Right ventricle myocardium inferior (tissue), 1 donor: Measurements from ENCODE around the gene CRYZL1. TPM values are rescaled to one million over a fixed set of nuclear protein-coding genes. Genes with fewer than 3 reads are reported as not detected.
"Not testable (repeated sequence)": the region's sequence is repeated elsewhere in the genome, so short reads cannot be mapped to it uniquely, and the experiment has no call there.

Experiments used
- ATAC-seq: fragments of 200-7000 bp; cut with Tn5 transposase; one replicate; pipeline ENCODE4 v1.9.1; 2020; ENCODE audit warnings: mild to moderate bottlenecking, moderate library complexity
- DNase-seq: peaks from one replicate; pipeline ENCODE4 v3.0.0; 2021; ENCODE audit errors: missing footprints
- intact Hi-C: fragments of 100-400 bp; cut with DNase I; formaldehyde crosslinking; loops from one replicate; pipeline ENCODE4 v1.11.0; 2022
- total RNA-seq: library from RNA; stranded (reverse); fragmentation: NEBNext Ultra II Directional; extraction: Animal tissue kit (Norgen Biotek cat#: 25700); gene quantifications from one replicate; pipeline ENCODE4 v1.2.1, GENCODE V29; 2021
- donor health status: DM: no; HTN: yes; CAD: no; lungs with severe emphysema.

The CRYZL1 gene
- total RNA-seq, 1 donor from 2014 or later: 23.2 TPM

DNA sequence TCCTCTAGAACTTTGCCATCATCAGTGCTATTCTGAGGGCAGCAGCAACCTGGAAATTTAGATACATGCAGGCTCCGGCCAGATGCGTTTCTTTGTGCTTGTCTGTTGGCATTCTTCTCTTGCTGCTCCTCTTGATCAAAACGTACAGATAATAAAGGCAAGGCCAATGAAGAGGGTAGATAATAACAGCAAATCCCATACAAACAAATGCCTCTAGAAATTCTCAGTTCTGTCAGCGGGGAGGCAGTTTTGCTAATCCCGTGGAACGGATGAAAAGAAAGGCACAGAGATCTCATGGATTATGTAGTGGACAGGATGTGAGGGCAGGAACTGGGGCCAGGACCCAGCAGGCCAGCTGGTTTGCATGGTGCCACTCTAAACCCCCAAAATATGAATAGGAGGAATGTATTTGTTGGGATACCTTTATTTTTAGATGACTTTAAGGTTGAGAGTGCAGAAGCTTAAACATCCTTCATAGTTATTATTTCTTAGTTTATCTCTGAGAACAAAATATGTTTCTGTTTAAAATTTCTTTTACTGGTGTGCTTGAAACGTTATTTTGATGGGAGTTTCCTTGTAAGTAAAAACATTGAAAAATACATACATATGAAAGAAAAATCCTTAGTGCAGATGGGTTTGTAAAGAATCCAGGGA is 2.2 kb upstream of the CRYZL1 start:
- intact Hi-C loops: loop anchor here (5.0 kb wide), 3 partner anchors 44 to 249 kb away; no protein-coding TSS in a partner anchor
- DNase-seq: no peak
- no peak for ATAC-seq

- intact Hi-C loops: loop anchor here (5.0 kb wide), 3 partner anchors 44 to 249 kb away; no protein-coding TSS in a partner anchor
- DNase-seq (peak; percentile 72), ATAC-seq (no peak)
Observed at GRCh38 chr21:33642896-33643657, 1.5 kb upstream of the CRYZL1 start.

GRCh38 chr21:33642027-33642895 is 720 bp upstream of the CRYZL1 start, which contains the start of gene ITSN1:
Gene ITSN1, plus strand, starts transcription at chr21:33642501. Its CDS starts 76,328 bp downstream, at chr21:33718829.
- intact Hi-C loops: loop anchor here (5.0 kb wide), 3 partner anchors 45 to 250 kb away; no protein-coding TSS in a partner anchor
- ATAC-seq (peak; percentile 95), DNase-seq (peak; percentile 100)

DNA sequence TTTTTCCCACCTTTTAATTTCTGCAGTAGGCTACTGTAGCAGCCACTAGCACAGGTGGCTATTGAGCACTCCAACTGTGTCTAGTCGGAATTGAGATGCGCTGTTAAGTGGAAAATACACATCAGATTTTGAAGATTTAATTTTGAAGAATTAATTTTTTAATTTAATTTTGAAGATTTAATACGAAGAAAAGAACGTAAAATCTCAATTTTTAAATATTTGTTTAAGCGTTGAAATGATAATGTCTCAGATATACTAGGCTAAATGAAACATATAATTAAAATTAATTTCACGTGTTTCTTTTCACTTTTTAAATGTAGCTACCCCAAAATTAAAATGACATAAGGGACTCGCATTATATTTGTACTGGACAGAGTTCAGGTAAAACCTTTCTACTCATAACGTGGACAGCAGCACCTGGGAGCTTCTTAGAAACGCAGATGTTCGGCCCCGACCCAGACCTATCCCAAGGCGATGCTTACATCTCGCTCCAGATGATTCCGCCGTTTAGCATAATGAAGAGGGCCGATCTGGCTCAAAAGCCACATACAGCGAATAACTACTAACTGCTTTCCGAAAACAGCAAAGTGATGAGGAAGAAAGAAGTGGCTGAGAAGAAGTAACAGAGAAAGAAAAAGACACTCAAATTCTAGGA is 717 bp downstream of the CRYZL1 start:
- DNase-seq: no peak
- intact Hi-C loops: loop anchor here (5.0 kb wide), 3 partner anchors 46 to 251 kb away; no protein-coding TSS in a partner anchor
- no peak for ATAC-seq

DNA sequence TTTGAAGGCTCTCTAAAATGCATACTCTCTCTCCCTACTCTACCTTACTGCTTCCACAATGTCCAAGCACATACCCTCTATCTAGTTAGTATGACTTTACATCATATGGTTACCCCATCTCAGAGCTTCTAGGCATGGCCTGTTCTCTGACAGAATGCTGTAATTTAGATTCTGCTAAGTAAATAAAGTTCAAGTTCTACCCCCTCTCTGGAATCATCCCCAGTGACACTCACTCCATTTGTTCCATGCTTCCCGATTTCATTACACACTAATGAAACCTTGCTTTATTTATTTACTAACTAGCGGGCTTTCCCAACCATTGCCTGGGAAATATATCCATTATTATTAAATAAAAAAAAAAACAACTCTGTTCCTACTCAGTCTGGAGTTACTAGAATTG is 7.3 kb downstream of the CRYZL1 start:
- ATAC-seq (no peak), DNase-seq (no peak)
- intact Hi-C loops: no loop called here

GRCh38 chr21:33626151-33626550 is 15.4 kb downstream of the CRYZL1 start:
- DNase-seq, intact Hi-C loops, ATAC-seq: not testable (repeated sequence)

- DNase-seq (no peak), ATAC-seq (no peak)
- intact Hi-C loops: no loop called here
Observed at GRCh38 chr21:33622253-33622652, 19.3 kb downstream of the CRYZL1 start.

- no peak for DNase-seq
- no peak for ATAC-seq
- intact Hi-C loops: no loop called here
Observed at GRCh38 chr21:33619726-33620125, 21.8 kb downstream of the CRYZL1 start.

DNA sequence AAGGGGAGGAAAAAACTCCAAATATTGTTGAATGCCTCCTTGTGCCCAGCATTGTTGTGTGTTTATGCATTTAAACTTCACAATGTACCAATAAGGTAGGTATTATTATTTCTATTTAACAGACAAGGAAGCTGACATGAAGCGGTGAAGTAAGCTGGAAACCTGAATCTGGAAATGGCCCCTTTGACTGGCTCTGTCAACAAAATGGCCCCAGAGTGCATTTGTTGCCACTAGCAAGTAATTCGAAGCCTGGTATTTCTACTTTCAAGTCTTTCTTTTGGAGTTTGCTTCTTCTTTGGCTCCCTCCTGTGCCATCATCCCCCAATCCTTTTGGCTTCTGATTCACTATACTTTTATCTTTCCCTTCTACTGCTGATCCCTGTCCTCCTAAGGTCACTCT is 23.1 kb downstream of the CRYZL1 start:
- no peak for DNase-seq
- ATAC-seq: no peak
- intact Hi-C loops: no loop called here

GRCh38 chr21:33617565-33617964 is 24.0 kb downstream of the CRYZL1 start:
- intact Hi-C loops, ATAC-seq, DNase-seq: not testable (repeated sequence)

DNA sequence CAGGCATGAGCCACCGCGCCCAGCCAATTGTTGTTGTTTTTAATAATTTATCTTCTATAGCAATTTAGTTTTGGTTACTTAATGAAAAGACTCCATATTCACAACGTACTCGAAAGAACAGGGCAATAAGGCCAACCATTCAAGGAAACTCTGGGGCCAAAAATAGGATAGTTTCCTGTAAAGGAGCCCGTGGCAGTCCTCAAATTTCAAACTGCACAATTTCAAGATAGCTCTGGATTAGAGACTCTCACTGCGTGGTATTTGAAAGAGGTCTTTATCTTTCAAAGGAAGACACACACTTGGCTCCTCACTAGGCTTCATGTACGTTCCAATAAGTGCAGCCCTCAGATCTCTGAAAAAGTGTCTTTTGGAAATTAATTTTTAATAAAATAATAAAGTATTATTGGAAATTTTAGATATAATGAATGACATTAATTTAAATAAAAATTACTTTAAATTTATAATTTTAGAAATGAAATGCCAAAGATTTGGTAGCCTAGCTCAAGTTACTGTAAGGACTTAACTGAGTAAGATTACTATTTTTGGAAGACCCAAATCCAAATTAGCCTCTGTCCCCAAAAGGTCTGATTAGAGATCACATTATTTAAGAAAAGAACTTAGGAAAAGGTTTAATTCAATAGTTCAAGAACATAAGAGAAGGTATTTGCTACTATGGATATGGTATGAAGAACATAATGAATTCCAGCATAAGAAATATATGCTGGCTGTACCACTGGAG is 30.4 kb downstream of the CRYZL1 start:
- intact Hi-C loops: no loop called here
- DNase-seq: no peak
- ATAC-seq: no peak

- DNase-seq (no peak), ATAC-seq (no peak)
- intact Hi-C loops: no loop called here
Observed at GRCh38 chr21:33608559-33608958, 33.0 kb downstream of the CRYZL1 start.

GRCh38 chr21:33598051-33598450 is 43.5 kb downstream of the CRYZL1 start:
- intact Hi-C loops: no loop called here
- ATAC-seq (no peak), DNase-seq (no peak)

DNA sequence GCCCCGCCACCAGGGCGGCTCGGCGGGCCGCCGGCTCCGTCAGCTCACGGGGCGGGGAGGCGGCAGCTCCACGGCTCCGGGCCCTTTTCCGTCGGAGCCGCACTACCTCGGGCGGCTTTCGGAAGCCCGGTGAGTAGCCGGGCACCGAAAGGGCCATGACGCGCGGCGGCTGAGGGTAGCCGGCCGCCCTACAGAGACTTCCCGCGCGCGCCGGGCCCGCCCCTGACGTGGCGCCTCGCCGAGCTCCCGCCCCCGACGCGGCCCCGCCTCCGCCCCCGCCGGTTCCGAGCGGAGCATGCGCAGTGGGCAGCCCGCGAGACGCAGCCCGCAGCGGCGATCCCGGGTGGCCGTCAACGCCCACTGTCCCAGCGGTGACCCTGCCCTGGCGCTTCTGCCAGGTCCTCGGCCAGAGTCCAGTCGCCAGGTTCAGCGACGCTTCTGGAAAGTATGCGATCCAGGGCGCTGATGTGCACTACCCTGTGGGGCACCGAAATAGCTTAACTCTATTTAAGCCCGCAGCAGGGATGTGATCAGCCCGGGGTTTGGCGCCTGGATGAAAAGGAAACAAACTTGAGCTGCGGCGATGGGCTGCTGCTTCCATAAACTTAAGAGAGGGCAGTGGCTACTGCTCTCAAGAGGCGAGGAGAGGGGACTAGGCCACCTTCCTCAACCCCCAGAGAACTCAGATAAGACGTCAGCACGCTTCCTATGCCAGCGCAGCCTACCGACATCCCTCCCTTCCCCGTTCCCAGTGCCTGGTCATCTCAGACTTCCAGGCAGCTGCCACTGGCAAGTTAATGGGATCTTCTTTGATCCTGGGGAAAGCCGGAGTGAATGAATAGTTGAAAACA is 52.8 kb downstream of the CRYZL1 start, which contains the start of gene DONSON:
Gene DONSON (minus strand): TSS at position 200 of the 851 bp plus-strand sequence. CDS start 43 bp downstream, at position 157.
- intact Hi-C loops: loop anchor here (5.0 kb wide), 1 partner anchor 46 kb away; the partner anchor contains the start of genes GART and SON
- peak; percentile 95 for DNase-seq
- ATAC-seq: peak; percentile 98

DNA sequence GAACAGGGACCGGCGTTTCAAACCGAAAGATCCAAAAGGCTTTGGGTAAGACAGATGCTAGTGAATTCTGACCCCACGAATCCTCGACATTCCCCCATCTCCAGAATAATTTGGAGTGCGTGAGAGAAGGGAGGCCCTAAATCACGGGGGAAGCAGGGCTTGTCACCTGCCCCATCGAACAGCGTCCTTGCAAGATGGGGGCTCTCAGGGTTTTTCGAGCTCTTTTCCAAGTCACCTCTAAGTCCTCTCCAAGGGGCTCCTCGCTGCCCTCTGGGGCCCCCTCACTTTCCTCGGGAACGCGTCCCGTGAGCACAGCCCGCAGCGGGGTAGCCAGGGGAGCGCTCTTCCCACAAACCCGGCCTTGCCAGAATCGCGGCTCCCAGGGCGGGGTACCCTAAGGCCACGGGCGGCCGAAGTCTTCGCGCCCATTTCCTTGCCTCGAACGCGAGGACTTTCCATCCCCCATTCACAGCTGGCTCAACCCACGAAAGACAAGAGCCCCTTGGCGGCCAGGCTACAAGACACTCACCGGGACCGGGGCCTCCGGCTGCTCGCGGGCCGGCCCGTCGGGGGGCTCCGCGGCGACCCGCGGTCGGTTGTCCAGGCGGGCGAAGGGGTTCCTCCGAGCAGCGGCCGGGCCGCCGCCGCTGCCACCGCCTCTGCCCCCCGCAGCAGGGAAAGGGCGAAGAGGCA is 53.6 kb downstream of the CRYZL1 start:
- intact Hi-C loops: loop anchor here (5.0 kb wide), 1 partner anchor 46 kb away; the partner anchor contains the start of genes GART and SON
- ATAC-seq (peak; percentile 15), DNase-seq (peak; percentile 79)

DNA sequence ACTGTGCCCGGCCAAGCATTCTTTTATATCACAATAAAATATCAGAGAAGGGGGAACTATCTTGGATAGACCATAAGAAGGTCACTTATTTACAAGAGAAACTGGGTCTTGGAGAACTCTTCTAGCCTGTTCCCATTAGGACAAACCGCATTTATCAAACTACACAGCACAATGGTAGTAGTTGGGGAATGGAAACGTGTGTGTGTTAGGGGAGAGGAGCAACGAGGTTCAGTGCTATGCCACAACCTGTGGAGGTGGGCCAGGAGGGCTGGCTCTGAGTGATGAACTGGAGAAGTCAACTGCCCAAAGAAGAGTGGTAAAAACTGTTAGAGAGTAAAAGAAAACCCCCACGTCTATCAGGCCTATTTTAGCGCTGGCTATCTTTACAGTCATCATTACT is 54.6 kb downstream of the CRYZL1 start:
- intact Hi-C loops: loop anchor here (5.0 kb wide), 1 partner anchor 45 kb away; the partner anchor contains the start of genes GART and SON
- ATAC-seq (no peak), DNase-seq (no peak)
